ENCODE data around the gene OR51F2.

DNA sequence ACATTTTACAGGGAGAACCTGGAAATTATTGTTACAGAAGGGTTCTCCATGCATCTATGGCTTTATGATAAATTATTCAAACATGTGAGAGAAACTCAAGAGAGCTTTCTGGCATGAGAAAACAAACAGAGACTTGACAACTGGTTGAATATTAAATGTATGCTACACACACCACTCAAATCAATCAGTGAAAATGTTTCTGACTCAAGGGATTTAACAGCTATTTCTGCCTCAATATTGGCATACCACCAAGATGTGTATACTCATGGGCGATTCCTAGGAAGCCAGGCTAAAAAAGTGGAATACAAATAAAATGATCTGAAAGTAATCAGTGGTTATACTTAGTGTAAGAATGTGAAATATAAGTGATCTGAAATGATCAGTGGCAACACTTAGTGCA lies 44.7 kb downstream of the OR51F2 start:
- TF ChIP-seq EP300 (IDR thresholded peaks at IDR 0.05; ENCODE audit: low read depth in 2 of 2, low read length in 2 of 2) (no peak), EP300 (CRISPR knock-in tag; IDR thresholded peaks at IDR 0.05; ENCODE audit: borderline replicate concordance) (no peak), JUN (CRISPR knock-in tag; IDR thresholded peaks at IDR 0.05) (no peak), GLI4 (CRISPR knock-in tag; IDR thresholded peaks at IDR 0.05; ENCODE audit: borderline replicate concordance) (no peak), ZNF207 (IDR thresholded peaks at IDR 0.05; ENCODE audit: borderline replicate concordance) (no peak), ZNF768 (CRISPR knock-in tag; IDR thresholded peaks at IDR 0.05) (no peak), MYC (CRISPR knock-in tag; IDR thresholded peaks at IDR 0.05; ENCODE audit: borderline replicate concordance) (no peak), EZH2 (conservative IDR thresholded peaks at IDR 0.05; ENCODE audit: low read depth, low read length) (no peak), ZNF878 (CRISPR knock-in tag; IDR thresholded peaks at IDR 0.05) (no peak)
- TF ChIP-seq, protein P1, sequence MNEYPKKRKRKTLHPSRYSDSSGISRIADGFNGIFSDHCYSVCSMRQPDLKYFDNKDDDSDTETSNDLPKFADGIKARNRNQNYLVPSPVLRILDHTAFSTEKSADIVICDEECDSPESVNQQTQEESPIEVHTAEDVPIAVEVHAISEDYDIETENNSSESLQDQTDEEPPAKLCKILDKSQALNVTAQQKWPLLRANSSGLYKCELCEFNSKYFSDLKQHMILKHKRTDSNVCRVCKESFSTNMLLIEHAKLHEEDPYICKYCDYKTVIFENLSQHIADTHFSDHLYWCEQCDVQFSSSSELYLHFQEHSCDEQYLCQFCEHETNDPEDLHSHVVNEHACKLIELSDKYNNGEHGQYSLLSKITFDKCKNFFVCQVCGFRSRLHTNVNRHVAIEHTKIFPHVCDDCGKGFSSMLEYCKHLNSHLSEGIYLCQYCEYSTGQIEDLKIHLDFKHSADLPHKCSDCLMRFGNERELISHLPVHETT (CRISPR knock-in tag; conservative IDR thresholded peaks at IDR 0.05): no peak

Measured in HepG2 (cell line).